ENCODE measurements around the gene BTBD16.

The BTBD16 gene

DNA sequence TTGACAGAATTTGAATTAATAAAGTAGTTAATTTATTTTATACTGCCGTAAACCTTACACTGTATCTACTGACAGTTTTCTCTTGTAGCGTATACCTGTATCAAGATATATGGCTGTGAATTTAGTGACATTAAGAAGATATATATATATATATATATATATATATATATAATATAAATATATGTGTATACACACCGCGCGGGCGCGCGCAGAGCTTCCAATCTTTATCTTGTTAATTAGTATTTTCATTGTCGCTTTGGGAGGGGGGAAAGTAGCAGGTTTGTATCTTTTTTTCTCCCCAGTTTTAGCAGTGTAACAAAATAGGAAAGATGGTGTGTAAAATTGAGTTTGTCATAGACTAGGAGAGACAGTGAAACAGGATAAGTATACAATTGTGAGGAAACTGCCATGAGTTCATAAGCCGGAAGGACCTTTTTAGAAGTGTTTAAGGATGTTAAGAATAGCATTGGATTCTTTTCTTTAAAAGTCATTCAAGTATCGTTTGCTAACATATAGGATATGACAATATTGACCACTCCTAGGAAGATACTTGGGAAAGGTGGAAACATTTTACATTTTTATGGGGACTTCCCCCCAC lies 105.4 kb downstream of the BTBD16 start:
- no peak overlapping the region for H3K27ac ChIP-seq
- no peak for TF ChIP-seq ZFX (IDR thresholded peaks at IDR 0.05; ENCODE audit: borderline replicate concordance)
- TF ChIP-seq, protein P1, sequence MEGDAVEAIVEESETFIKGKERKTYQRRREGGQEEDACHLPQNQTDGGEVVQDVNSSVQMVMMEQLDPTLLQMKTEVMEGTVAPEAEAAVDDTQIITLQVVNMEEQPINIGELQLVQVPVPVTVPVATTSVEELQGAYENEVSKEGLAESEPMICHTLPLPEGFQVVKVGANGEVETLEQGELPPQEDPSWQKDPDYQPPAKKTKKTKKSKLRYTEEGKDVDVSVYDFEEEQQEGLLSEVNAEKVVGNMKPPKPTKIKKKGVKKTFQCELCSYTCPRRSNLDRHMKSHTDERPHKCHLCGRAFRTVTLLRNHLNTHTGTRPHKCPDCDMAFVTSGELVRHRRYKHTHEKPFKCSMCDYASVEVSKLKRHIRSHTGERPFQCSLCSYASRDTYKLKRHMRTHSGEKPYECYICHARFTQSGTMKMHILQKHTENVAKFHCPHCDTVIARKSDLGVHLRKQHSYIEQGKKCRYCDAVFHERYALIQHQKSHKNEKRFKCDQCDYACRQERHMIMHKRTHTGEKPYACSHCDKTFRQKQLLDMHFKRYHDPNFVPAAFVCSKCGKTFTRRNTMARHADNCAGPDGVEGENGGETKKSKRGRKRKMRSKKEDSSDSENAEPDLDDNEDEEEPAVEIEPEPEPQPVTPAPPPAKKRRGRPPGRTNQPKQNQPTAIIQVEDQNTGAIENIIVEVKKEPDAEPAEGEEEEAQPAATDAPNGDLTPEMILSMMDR (IDR thresholded peaks at IDR 0.05) = no peak

DNA sequence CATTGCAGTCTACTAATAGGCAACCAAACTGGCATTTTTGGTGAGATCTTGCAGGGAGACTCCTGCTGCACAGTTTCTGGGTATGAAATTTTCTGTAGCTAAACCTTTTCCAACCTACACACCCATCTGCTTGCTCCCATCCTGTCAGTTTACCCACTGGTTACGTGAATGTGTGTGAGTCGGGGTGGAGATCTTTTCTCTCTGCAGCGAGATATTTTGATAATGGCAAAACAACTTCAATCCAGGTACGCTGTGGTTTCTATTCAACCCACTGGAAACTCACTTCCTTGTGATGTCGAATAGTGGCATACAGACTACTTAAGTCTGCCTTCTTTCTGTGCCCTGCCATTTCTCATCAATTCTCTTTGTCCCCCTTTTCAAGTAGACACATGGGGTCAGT lies 107.9 kb downstream of the BTBD16 start:
- TF ChIP-seq ZFX (IDR thresholded peaks at IDR 0.05; ENCODE audit: borderline replicate concordance) = no peak
- TF ChIP-seq, protein P1 (IDR thresholded peaks at IDR 0.05) = no peak
- no peak overlapping the region for H3K27ac ChIP-seq

- no peak overlapping the region for H3K27ac ChIP-seq
- TF ChIP-seq, protein P1 (IDR thresholded peaks at IDR 0.05) = no peak
- no peak for TF ChIP-seq ZFX (IDR thresholded peaks at IDR 0.05; ENCODE audit: borderline replicate concordance)
Observed at GRCh38 chr10:122379537-122379936, 108.4 kb downstream of the BTBD16 start.

- TF ChIP-seq, protein P1 (IDR thresholded peaks at IDR 0.05) = no peak
- no peak for TF ChIP-seq ZFX (IDR thresholded peaks at IDR 0.05; ENCODE audit: borderline replicate concordance)
- no peak overlapping the region for H3K27ac ChIP-seq
Observed at GRCh38 chr10:122380703-122381102, 109.6 kb downstream of the BTBD16 start.

DNA sequence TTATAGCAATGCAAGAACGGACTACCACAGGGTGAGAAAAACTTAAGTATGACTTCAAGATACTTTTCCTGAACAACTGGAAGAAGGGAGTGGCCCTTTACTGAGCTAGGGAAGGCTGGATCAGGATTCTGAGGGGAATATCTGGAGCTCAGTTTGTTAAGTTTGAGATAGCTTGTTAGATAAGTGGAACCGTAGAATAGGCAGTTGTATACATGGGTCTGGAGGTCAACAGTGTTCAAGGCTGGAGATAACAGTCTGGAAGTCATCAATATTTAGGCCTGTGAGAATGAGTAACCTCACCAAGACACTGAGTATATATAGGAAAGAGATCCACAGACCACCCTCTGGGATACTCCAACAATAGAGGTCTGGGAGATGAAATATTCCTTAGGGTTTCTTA lies 110.6 kb downstream of the BTBD16 start:
- H3K27ac ChIP-seq = no peak overlapping the region
- TF ChIP-seq, protein P1 (IDR thresholded peaks at IDR 0.05) = no peak
- no peak for TF ChIP-seq ZFX (IDR thresholded peaks at IDR 0.05; ENCODE audit: borderline replicate concordance)

GRCh38 chr10:122386514-122386913 lies 115.4 kb downstream of the BTBD16 start:
- no peak for TF ChIP-seq ZFX (IDR thresholded peaks at IDR 0.05; ENCODE audit: borderline replicate concordance)
- TF ChIP-seq, protein P1 (IDR thresholded peaks at IDR 0.05) = no peak
- no peak overlapping the region for H3K27ac ChIP-seq

DNA sequence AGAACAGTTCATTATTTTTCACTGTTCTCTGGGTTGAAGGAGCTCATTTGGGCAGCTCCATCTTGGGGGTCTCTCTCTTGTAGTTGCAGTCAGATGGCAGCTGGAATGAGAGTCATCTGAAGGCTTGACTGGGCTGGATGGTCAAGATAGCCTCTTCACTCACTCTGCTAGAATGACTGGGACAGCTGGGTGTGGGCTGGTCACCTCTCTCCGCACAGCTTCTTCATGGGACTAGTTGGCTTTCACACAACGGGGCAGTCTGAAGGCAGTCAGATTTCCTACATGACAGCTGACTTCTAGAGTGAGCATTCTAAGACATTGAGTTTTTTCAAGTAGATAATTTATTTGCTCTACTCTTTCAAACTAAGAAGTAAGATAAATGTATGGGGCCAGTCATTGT lies 116.5 kb downstream of the BTBD16 start:
- no peak overlapping the region for H3K27ac ChIP-seq

More for the DNA sequence above, 116.5 kb downstream of the BTBD16 start:
- TF ChIP-seq ZFX (IDR thresholded peaks at IDR 0.05; ENCODE audit: borderline replicate concordance) = no peak
- TF ChIP-seq, protein P1 (IDR thresholded peaks at IDR 0.05) = no peak
